ENCODE data around the gene BCKDK. TPM values are rescaled to one million over a fixed set of nuclear protein-coding genes. Genes with fewer than 3 reads are reported as not detected.

Gene BCKDK
- polyA plus RNA-seq, 1 donor (not counting 4 experiments of a cell fraction or from before 2014, with no cell fraction given) = 19.9 TPM

- dilution Hi-C loops (cut with MboI; ENCODE audit: extremely low pct_ligation_motif_present, low sequenced_read_pairs) = no loop called here
- Histone ChIP-seq H3K4me2 (ENCODE audit: control insufficient read depth, extremely low read depth, insufficient read depth, low read depth, low read length) (no peak overlapping the region), H3K9me1 (ENCODE audit: control insufficient read depth, extremely low read depth, insufficient read depth, low read length) (peaks cover 7% of the 10 kb centered on the region), H4K20me1 (ENCODE audit: control insufficient read depth, extremely low read depth, insufficient read depth, low read length) (peaks cover 3% of the 10 kb centered on the region), H3K9ac (ENCODE audit: control insufficient read depth, extremely low read depth, insufficient read depth, low read length) (no peak overlapping the region), H3K79me2 (ENCODE audit: control insufficient read depth, insufficient read depth, low read length) (peaks cover 29% of the 10 kb centered on the region), H3K36me3 (ENCODE audit: control insufficient read depth in 2 of 2, extremely low read depth in 1 of 2, insufficient read depth in 2 of 2, low read length in 2 of 2) (peaks cover 12 to 30% of the 10 kb centered on the region in 2 experiments), H3K4me1 (ENCODE audit: control insufficient read depth, extremely low read depth, insufficient read depth, low read length) (peaks cover 53% of the 10 kb centered on the region), H3K4me3 (ENCODE audit: control insufficient read depth in 2 of 3, extremely low read depth in 1 of 3, insufficient read depth in 2 of 3, low read depth in 1 of 3, low read length in 3 of 3) (no peak overlapping the region), H3K27me3 (ENCODE audit: control insufficient read depth, extremely low read depth, insufficient read depth, low read length) (no peaks in the 10 kb centered on the region), H2AFZ (ENCODE audit: control insufficient read depth, low read length) (no peak overlapping the region), H3K9me3 (ENCODE audit: control insufficient read depth, low read depth, low read length) (no peaks in the 10 kb centered on the region), H3K27ac (ENCODE audit: control insufficient read depth, insufficient read depth, low read length) (no peak overlapping the region)
- DNase-seq (ENCODE audit: low read depth, low spot score) (no peak), FAIRE-seq (no peak)
- TF ChIP-seq EZH2 (IDR thresholded peaks at IDR 0.05; ENCODE audit: low read length) (no peak), CTCF (optimal IDR thresholded peaks at IDR 0.05 in 1 of 3, IDR thresholded peaks at IDR 0.05 in 1 of 3, conservative IDR thresholded peaks at IDR 0.05 in 1 of 3; ENCODE audit: extremely low read depth in 1 of 3, insufficient read depth in 2 of 3, low read length in 3 of 3) (no peak)
These were observed 24.9 kb downstream of the BCKDK start for GRCh38 chr16:31133046-31133501.

GRCh38 chr16:31134091-31134571 is 25.9 kb downstream of the BCKDK start:
- dilution Hi-C loops (cut with MboI; ENCODE audit: extremely low pct_ligation_motif_present, low sequenced_read_pairs) = no loop called here
- peaks cover 12 to 29% of the 10 kb centered on the region in 2 experiments for H3K36me3 ChIP-seq (ENCODE audit: control insufficient read depth in 2 of 2, extremely low read depth in 1 of 2, insufficient read depth in 2 of 2, low read length in 2 of 2)
- peaks cover 7% of the 10 kb centered on the region for H3K9me1 ChIP-seq (ENCODE audit: control insufficient read depth, extremely low read depth, insufficient read depth, low read length)
- no peaks in the 10 kb centered on the region for H3K27me3 ChIP-seq (ENCODE audit: control insufficient read depth, extremely low read depth, insufficient read depth, low read length)
- peak overlapping the region; percentile 69 to 94 (median 86) for H3K4me3 ChIP-seq (ENCODE audit: control insufficient read depth in 2 of 3, extremely low read depth in 1 of 3, insufficient read depth in 2 of 3, low read depth in 1 of 3, low read length in 3 of 3)
- H3K9ac ChIP-seq (ENCODE audit: control insufficient read depth, extremely low read depth, insufficient read depth, low read length) = peak overlapping the region; percentile 95
- H3K4me2 ChIP-seq (ENCODE audit: control insufficient read depth, extremely low read depth, insufficient read depth, low read depth, low read length) = peak overlapping the region; percentile 85
- no peaks in the 10 kb centered on the region for H3K9me3 ChIP-seq (ENCODE audit: control insufficient read depth, low read depth, low read length)
- DNase-seq (ENCODE audit: low read depth, low spot score) = no peak
- peaks cover 63% of the 10 kb centered on the region for H3K4me1 ChIP-seq (ENCODE audit: control insufficient read depth, extremely low read depth, insufficient read depth, low read length)
- TF ChIP-seq EZH2 (IDR thresholded peaks at IDR 0.05; ENCODE audit: low read length) (no peak), CTCF (optimal IDR thresholded peaks at IDR 0.05 in 1 of 3, IDR thresholded peaks at IDR 0.05 in 1 of 3, conservative IDR thresholded peaks at IDR 0.05 in 1 of 3; ENCODE audit: extremely low read depth in 1 of 3, insufficient read depth in 2 of 3, low read length in 3 of 3) (no peak)
- H3K27ac ChIP-seq (ENCODE audit: control insufficient read depth, insufficient read depth, low read length) = peak overlapping the region; percentile 92
- H2AFZ ChIP-seq (ENCODE audit: control insufficient read depth, low read length) = no peak overlapping the region
- H4K20me1 ChIP-seq (ENCODE audit: control insufficient read depth, extremely low read depth, insufficient read depth, low read length) = peaks cover 3% of the 10 kb centered on the region
- H3K79me2 ChIP-seq (ENCODE audit: control insufficient read depth, insufficient read depth, low read length) = peaks cover 29% of the 10 kb centered on the region
- FAIRE-seq = no peak
